GM12878 (cell line): ENCODE measurements around the gene ARMC3. TPM values are rescaled to one million over a fixed set of nuclear protein-coding genes. Genes with fewer than 3 reads are reported as not detected.

Source experiments
- ATAC-seq: fragments of 200-7000 bp; cut with Tn5 transposase; 3 replicates; pipeline ENCODE4 v1.9.1; 2020; ENCODE audit warnings: mild to moderate bottlenecking, moderate library complexity
- BruUV-seq: library from RNA; stranded (reverse); fragments of 400-500 nt; replicated peaks from 2 replicates; lab custom pipeline; 2021; lab: Mats Ljungman, UMichigan
- CTCF ChIA-PET: fragments of 300-600 bp; sonication (Branson Sonifier 250); formaldehyde crosslinking; extraction: SDS; loops from one replicate; lab custom pipeline; 2021; ENCODE audit warnings: inconsistent platforms; lab: Yijun Ruan, JAX
- POLR2A ChIA-PET: fragments of 350-600 bp; formaldehyde crosslinking; extraction: SDS; loops from one replicate; lab custom pipeline; 2021; ENCODE audit warnings: inconsistent platforms; lab: Charles Lee
- RAD21 ChIA-PET: fragments of 300-600 bp; sonication (Branson Sonifier 250); formaldehyde crosslinking; loops from one replicate; lab custom pipeline; 2023; ENCODE audit warnings: antibody characterized with exemption; ENCODE audit not compliant: unreplicated experiment; lab: Charles Lee
- SMC1A ChIA-PET: fragments of 300-600 bp; sonication (Branson Sonifier 250); formaldehyde crosslinking; loops from one replicate; lab custom pipeline; 2023; ENCODE audit not compliant: unreplicated experiment, uncharacterized antibody; lab: Charles Lee
- DNase-seq: peaks from one replicate; pipeline ENCODE4 v3.0.0-alpha.2; 2011; ENCODE audit warnings: low read depth, low spot score
- FAIRE-seq: peaks from 3 replicates; lab custom pipeline; 2011; peaks lifted over from hg19 to GRCh38; lab: Jason Lieb, UNC
- H2AFZ ChIP-seq: 2 replicates; pipeline ENCODE4 v1.6.0; 2011; ENCODE audit warnings: low read depth, low read length, control low read depth; ENCODE audit not compliant: control insufficient read depth
- H3K27ac ChIP-seq: 2 replicates; pipeline ENCODE4 v1.5.1; 2011; ENCODE audit warnings: control low read depth; ENCODE audit not compliant: control insufficient read depth, insufficient read depth
- H3K27me3 ChIP-seq, 2 experiments: replicated peaks in 1 of 2; 2 replicates each; pipeline versions ENCODE4 v1.6.0 to v1.6.1; 2011; ENCODE audit warnings: low read length in 1 of 2; ENCODE audit not compliant: control insufficient read depth in 2 of 2, insufficient read depth in 2 of 2
- H3K36me3 ChIP-seq, 2 experiments: 2 replicates each; pipeline ENCODE4 v1.5.1; 2011; ENCODE audit warnings: low read length in 1 of 2; ENCODE audit not compliant: control insufficient read depth in 2 of 2, insufficient read depth in 2 of 2
- H3K4me1 ChIP-seq: 2 replicates; pipeline ENCODE4 v1.6.1; 2011; ENCODE audit warnings: mild to moderate bottlenecking, low read length, moderate library complexity, mixed read lengths; ENCODE audit not compliant: control insufficient read depth, insufficient read depth
- H3K4me2 ChIP-seq: 2 replicates; pipeline ENCODE4 v1.6.0; 2011; ENCODE audit warnings: control low read depth; ENCODE audit not compliant: control insufficient read depth, insufficient read depth
- H3K4me3 ChIP-seq: fragments of 200-600 bp; sonication (generic); 2 replicates; pipeline ENCODE4 v1.5.1; 2016
- H3K79me2 ChIP-seq: 2 replicates; pipeline ENCODE4 v1.6.0; 2011; ENCODE audit warnings: low read length; ENCODE audit not compliant: control insufficient read depth, insufficient read depth
- H3K9ac ChIP-seq: 2 replicates; pipeline ENCODE4 v1.8.0; 2011; ENCODE audit warnings: low read length, control low read depth, mixed read lengths; ENCODE audit not compliant: control insufficient read depth, insufficient read depth
- H3K9me3 ChIP-seq: replicated peaks from 3 replicates; pipeline ENCODE4 v1.5.1; 2011; ENCODE audit warnings: mild to moderate bottlenecking, low read length; ENCODE audit not compliant: control insufficient read depth, insufficient read depth
- H4K20me1 ChIP-seq: 2 replicates; pipeline ENCODE4 v1.6.0; 2011; ENCODE audit not compliant: control insufficient read depth, insufficient read depth
- BACH1 ChIP-seq: fragments of 450-650 bp; IDR thresholded peaks from 2 replicates; pipeline ENCODE4 v1.6.1; 2017; ENCODE audit warnings: mild to moderate bottlenecking, borderline replicate concordance
- BHLHE40 ChIP-seq, 2 experiments: fragments of 450-650 bp in 1 of 2; IDR thresholded peaks; 2 replicates each; pipeline ENCODE4 v1.6.1; 2011 to 2017; ENCODE audit warnings: low read depth in 2 of 2, borderline replicate concordance in 1 of 2, improper control_type of control experiment in 1 of 2, low read length in 1 of 2, mild to moderate bottlenecking in 1 of 2
- FOS ChIP-seq: IDR thresholded peaks from 3 replicates; pipeline ENCODE4 v1.6.1; 2011; ENCODE audit warnings: borderline replicate concordance; ENCODE audit not compliant: insufficient read length; ENCODE audit errors: extremely low read depth
- JUNB ChIP-seq: IDR thresholded peaks from 2 replicates; pipeline ENCODE4 v1.6.1; 2016; ENCODE audit warnings: antibody characterized with exemption, mild to moderate bottlenecking
- MTA2 ChIP-seq: fragments of 450-650 bp; IDR thresholded peaks from 2 replicates; pipeline ENCODE4 v1.6.1; 2016; ENCODE audit warnings: low read depth, mild to moderate bottlenecking, moderate library complexity
- NFYA ChIP-seq: IDR thresholded peaks from 2 replicates; pipeline ENCODE4 v1.6.1; 2011; ENCODE audit warnings: low read depth, mild to moderate bottlenecking, low read length, improper control_type of control experiment, borderline replicate concordance
- NFYB ChIP-seq: IDR thresholded peaks from 2 replicates; pipeline ENCODE4 v1.6.1; 2011; ENCODE audit warnings: low read depth, mild to moderate bottlenecking, low read length, improper control_type of control experiment, moderate library complexity; ENCODE audit not compliant: insufficient read depth
- NR2F1 ChIP-seq: fragments of 450-650 bp; conservative IDR thresholded peaks from 2 replicates; pipeline ENCODE4 v1.6.1; 2017; ENCODE audit warnings: mild to moderate bottlenecking
- SMAD5 ChIP-seq: IDR thresholded peaks from 2 replicates; pipeline ENCODE4 v1.6.1; 2016; ENCODE audit warnings: antibody characterized with exemption, low read depth
- SREBF1 ChIP-seq: IDR thresholded peaks from 2 replicates; pipeline ENCODE4 v1.6.1; 2012; ENCODE audit warnings: mild to moderate bottlenecking, low read length
- SREBF2 ChIP-seq: IDR thresholded peaks from 2 replicates; pipeline ENCODE4 v1.6.1; 2012; ENCODE audit warnings: mild to moderate bottlenecking, low read length
- ZBTB40 ChIP-seq: fragments of 450-650 bp; IDR thresholded peaks from 2 replicates; pipeline ENCODE4 v1.6.1; 2016; ENCODE audit warnings: mild to moderate bottlenecking, moderate library complexity, borderline replicate concordance
- WGBS: methylation state at CpG from one replicate; pipeline ENCODE4 v1.1.6; 2016; ENCODE audit warnings: low lambda C conversion rate; ENCODE audit not compliant: insufficient replicate concordance, insufficient coverage; ENCODE audit errors: missing lambda C conversion rate; 5-methylcytosine and 5-hydroxymethylcytosine counted together
- in situ Hi-C: fragments of 300-500 bp; cut with MboI; formaldehyde crosslinking; loops from 9 replicates; pipeline ENCODE4 v1.14.3; 2018; ENCODE audit warnings: mixed read lengths
- intact Hi-C: fragments of 100-400 bp; cut with micrococcal nuclease; formaldehyde crosslinking; loops from one replicate; pipeline ENCODE4 v1.14.2; 2022; ENCODE audit not compliant: unreplicated experiment
- polyA plus RNA-seq, 11 experiments: library from polyadenylated mRNA; depleted of rRNA in 4 of 11; unstranded in 6 of 11; stranded (reverse) in 5 of 11; fragments of >200 nt; fragmentation: Nextera tagmentation in 4 of 11; fragmentation: Illumina TruSeq in 1 of 11; extraction: Ambion mirVana in 4 of 11; extraction: Trizol in 1 of 11; gene quantifications; 1 replicate in 1 of 11; 2 replicates in 10 of 11; pipeline versions ENCODE4 v1.2.1 to v1.2.3, GENCODE V29; 2011 to 2016; ENCODE audit warnings: inconsistent platforms in 2 of 11, missing spikeins in 2 of 11, low read depth in 1 of 11
- total RNA-seq, 4 experiments: library from RNA; depleted of rRNA in 3 of 4; stranded (reverse); fragments of >200 nt in 3 of 4; fragmentation: Illumina TruSeq in 1 of 4; extraction: Trizol in 1 of 4; gene quantifications; 2 replicates each; pipeline versions ENCODE4 v1.2.1 to v1.2.3, GENCODE V29; 2013 to 2021
- TF ChIP-seq, protein P1 (sequence below): IDR thresholded peaks from 2 replicates; pipeline ENCODE4 v1.6.1; 2011; ENCODE audit warnings: low read depth, low read length, improper control_type of control experiment, borderline replicate concordance

The ARMC3 gene
- total and polyA plus RNA-seq, 10 of the 15 experiments (the other 5 are each of a cell fraction or from before 2014, with no cell fraction given) = 0.01 to 0.06 TPM; not detected in 8

DNA sequence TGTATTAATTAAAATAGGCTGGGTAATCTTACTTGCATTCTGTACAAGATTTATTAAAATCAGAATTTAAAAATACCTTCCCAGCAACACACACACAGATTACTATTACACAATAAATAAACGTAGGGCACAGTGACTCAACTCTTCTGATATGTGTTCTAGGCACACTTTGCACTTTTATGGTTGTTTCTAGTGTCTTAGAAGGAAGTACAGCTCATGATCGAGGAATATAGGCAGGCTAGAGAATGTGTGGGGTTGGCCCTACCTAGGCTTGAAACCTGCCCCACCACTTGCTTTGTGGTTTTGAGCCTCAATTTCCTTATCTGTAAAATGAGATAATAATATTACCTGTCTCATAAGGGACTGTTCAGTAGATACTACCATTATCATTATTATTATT is 30.5 kb downstream of the ARMC3 start:
- no peak for TF ChIP-seq SREBF2
- no peak for TF ChIP-seq JUNB
- TF ChIP-seq NFYB = no peak
- no peak for TF ChIP-seq NFYA
- TF ChIP-seq SREBF1 = no peak
- no peak for TF ChIP-seq BACH1
- TF ChIP-seq BHLHE40 (IDR thresholded peaks at IDR 0.05; ENCODE audit: borderline replicate concordance in 1 of 2, low read depth in 2 of 2, low read length in 1 of 2) = no peak
- TF ChIP-seq FOS = no peak
- TF ChIP-seq SMAD5 = no peak
- RAD21 ChIA-PET = no interaction called here
- ATAC-seq (no peak), DNase-seq (no peak), FAIRE-seq (no peak)
- H3K4me3 ChIP-seq = no peak overlapping the region
- H3K4me1 ChIP-seq = no peaks in the 10 kb centered on the region
- no peaks in the 10 kb centered on the region for H3K36me3 ChIP-seq
- in situ Hi-C loops = no loop called here
- POLR2A ChIA-PET = no interaction called here
- 36% methylated on average over 2 of the region's 2 CpGs for WGBS
- H3K27me3 ChIP-seq = no peaks in the 10 kb centered on the region
- H2AFZ ChIP-seq = no peak overlapping the region
- H4K20me1 ChIP-seq = no peaks in the 10 kb centered on the region
- SMC1A ChIA-PET = interaction anchor here (0.9 kb wide), 1 partner anchor 23 kb away, joined by 4 read pairs; no protein-coding TSS in a partner anchor
- intact Hi-C loops = no loop called here
- no peak overlapping the region for H3K4me2 ChIP-seq
- no peaks in the 10 kb centered on the region for H3K9me3 ChIP-seq
- no TSS peak for BruUV-seq
- H3K9ac ChIP-seq = no peak overlapping the region
- no peaks in the 10 kb centered on the region for H3K79me2 ChIP-seq
- CTCF ChIA-PET = no interaction called here
- no peak overlapping the region for H3K27ac ChIP-seq

DNA sequence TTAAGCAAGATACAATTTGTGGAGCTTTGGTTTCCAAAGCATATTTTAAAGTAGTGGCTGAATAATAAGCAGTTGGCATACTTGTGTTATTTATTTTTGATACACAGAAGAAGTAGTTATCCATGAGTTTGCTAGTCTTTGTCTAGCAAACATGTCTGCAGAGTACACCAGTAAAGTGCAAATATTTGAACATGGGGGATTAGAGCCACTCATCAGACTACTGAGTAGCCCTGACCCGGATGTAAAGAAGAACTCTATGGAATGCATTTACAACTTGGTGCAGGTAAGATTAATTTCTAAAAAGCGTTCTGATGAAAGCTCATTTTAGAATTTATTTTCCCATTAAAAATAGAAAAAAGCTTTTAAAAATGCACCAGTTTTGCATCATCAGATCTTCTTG is 31.4 kb downstream of the ARMC3 start:
- H3K27ac ChIP-seq = no peak overlapping the region
- in situ Hi-C loops (no loop called here), intact Hi-C loops (no loop called here)
- DNase-seq (no peak), FAIRE-seq (no peak), ATAC-seq (no peak)
- ChIA-PET SMC1A (no interaction called here), POLR2A (no interaction called here), CTCF (interaction anchor here (0.7 to 1.5 kb wide), 3 partner anchors 20 to 244 kb away, joined by 3 read pairs; no protein-coding TSS in a partner anchor), RAD21 (no interaction called here)
- 64% methylated on average over 2 of the region's 2 CpGs for WGBS
- H3K9me3 ChIP-seq = no peaks in the 10 kb centered on the region
- H3K79me2 ChIP-seq = no peaks in the 10 kb centered on the region
- no peaks in the 10 kb centered on the region for H3K4me1 ChIP-seq
- no peak overlapping the region for H3K4me2 ChIP-seq
- H3K9ac ChIP-seq = no peak overlapping the region
- no TSS peak for BruUV-seq
- no peaks in the 10 kb centered on the region for H4K20me1 ChIP-seq
- no peaks in the 10 kb centered on the region for H3K27me3 ChIP-seq
- H2AFZ ChIP-seq = no peak overlapping the region
- no peaks in the 10 kb centered on the region for H3K36me3 ChIP-seq
- no peak overlapping the region for H3K4me3 ChIP-seq
- TF ChIP-seq MTA2 (no peak), ZBTB40 (no peak), SREBF1 (no peak), NR2F1 (no peak)
- TF ChIP-seq, protein P1, sequence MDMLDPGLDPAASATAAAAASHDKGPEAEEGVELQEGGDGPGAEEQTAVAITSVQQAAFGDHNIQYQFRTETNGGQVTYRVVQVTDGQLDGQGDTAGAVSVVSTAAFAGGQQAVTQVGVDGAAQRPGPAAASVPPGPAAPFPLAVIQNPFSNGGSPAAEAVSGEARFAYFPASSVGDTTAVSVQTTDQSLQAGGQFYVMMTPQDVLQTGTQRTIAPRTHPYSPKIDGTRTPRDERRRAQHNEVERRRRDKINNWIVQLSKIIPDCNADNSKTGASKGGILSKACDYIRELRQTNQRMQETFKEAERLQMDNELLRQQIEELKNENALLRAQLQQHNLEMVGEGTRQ = no peak
